Amniotic stem cell (primary cell): ENCODE results near the gene RPRD2.
"Not testable (repeated sequence)": the region's sequence is repeated elsewhere in the genome, so short reads cannot be mapped to it uniquely, and the experiment has no call there.

Source experiments
- DNase-seq: peaks from one replicate; lab custom pipeline; 2025; lab: John Stamatoyannopoulos, UW

Gene RPRD2

GRCh38 chr1:150363426-150364230 is at the start of gene RPRD2:
Gene RPRD2, plus strand, starts transcription at chr1:150364147. Its CDS starts 568 bp downstream, at chr1:150364715.
- DNase-seq: peak; percentile 99

DNA sequence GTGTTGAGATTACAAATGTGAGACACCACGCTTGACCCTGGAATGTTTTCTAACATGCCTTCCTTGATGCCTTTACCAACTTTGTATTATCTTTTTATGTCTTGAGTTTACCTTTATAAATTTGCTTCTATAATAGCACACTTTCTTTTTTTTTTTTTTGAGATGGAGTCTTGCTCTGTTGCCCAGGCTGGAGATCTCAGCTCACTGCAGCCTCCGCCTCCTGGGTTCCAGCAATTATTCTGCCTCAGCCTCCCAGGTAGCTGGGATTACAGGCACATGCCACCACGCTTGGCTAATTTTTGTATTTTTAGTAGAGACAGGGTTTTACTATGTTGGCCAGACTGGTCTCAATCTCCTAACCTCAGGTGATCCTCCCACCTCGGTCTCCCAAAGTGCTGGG is 49.3 kb upstream of the RPRD2 start:
- not testable (repeated sequence) for DNase-seq

DNA sequence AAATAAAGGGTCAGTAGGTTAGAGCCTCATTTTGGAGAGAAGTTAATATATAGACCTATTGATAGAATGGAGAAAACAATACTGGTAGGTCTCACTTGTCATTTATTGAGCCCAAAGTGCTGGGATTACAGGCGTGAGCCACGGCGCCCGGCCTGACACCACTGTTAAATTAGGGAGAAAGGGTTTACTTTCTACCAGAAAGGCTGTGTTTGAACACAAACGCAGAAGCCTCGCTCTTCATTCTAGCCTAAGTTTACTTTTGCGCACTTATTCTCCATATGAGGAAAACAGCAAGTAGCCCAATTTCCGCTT is 43.3 kb upstream of the RPRD2 start:
- DNase-seq: no peak

GRCh38 chr1:150321826-150322166 is 42.2 kb upstream of the RPRD2 start:
- DNase-seq: no peak

GRCh38 chr1:150322310-150322709 is 41.6 kb upstream of the RPRD2 start:
- DNase-seq: no peak

DNA sequence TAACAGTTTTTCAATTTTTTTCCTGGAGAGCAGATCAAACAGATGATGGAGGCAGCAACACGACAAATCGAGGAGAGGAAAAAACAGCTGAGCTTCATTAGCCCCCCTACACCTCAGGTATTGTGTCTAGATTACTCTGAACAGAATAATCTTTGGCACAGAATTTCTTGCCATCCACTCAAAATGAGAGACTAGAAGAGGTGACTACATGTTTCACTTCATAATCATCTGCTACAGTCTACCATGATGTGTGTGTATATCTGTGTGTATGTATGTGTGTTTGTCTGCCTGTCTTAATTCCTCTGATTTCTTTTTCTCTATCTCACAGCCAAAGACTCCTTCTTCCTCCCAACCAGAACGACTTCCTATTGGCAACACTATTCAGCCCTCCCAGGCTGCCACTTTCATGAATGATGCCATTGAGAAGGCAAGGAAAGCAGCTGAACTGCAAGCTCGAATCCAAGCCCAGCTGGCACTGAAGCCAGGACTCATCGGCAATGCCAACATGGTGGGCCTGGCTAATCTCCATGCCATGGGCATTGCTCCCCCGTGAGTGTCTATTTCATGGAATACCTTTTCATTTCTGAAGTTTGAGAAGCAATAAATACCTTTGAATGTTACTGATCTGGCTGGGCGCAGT is 31.2 kb upstream of the RPRD2 start:
- DNase-seq: no peak

GRCh38 chr1:150346316-150346715 is 17.6 kb upstream of the RPRD2 start:
- DNase-seq: no peak

DNA sequence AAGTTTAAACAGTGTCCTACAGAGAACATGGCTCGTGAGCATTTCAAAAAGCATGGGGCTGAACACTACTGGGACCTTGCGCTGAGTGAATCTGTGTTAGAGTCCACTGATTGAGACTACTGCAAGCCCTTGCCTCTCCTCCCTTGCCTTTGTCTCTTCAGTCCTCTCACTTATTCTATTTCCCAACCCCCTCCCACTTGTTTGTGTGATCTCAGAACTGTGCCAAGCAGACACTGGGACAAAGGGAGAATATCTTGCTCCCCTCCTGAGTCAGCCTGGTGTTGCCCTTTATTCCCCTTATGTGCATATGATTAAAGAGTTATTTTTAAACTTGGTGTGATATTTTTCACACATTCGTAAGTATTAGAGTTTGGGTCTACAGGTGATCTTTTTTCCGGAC is 11.1 kb upstream of the RPRD2 start:
- no peak for DNase-seq

GRCh38 chr1:150362721-150363425 is 1.1 kb upstream of the RPRD2 start:
- DNase-seq: no peak

- DNase-seq: peak; percentile 77
Measured at GRCh38 chr1:150364231-150365003, 470 bp downstream of the RPRD2 start.

DNA sequence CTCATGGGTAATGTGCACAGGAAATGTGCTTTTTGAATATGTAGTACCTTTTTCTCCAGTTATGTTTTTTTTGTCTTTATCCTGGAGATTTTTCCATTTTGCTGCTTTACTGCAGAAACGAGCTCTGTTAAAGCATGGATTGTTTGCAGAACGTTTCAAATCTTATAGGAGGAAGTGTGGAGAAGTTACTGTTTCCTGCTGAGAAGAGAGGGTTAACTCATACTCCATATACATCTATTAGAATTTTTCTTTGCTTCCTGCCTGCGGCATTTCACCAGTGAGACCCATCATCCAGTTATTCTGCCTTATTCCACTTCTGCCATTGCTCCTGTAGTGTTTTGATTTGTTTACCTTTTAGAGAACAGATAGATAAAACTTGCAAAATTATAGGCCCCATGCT is 2.0 kb downstream of the RPRD2 start:
- DNase-seq: no peak

GRCh38 chr1:150366416-150367296 is 2.7 kb downstream of the RPRD2 start:
- no peak for DNase-seq

- DNase-seq: no peak
Measured at GRCh38 chr1:150371110-150371509, 7.2 kb downstream of the RPRD2 start.

DNA sequence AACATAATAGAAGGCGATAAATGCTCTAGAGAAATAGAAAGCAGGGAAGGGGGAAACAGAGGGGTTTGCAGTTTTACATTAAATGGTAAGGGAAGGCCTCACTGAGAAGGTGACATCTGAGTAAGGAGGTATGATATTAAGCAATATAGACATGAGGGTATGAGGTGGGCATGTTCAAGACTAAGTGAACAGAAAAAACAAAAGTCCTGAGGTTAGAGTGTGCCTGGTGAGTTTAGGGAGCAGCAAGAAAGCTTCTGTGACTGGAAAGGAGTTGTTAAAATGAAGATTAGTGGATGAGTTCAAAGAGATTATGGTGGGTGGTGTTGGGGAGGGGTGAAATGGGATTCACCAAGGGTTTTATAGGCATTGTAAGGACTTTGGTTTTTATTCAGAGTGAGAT is 8.6 kb downstream of the RPRD2 start:
- DNase-seq: no peak

- no peak for DNase-seq
Measured at GRCh38 chr1:150376110-150376509, 12.2 kb downstream of the RPRD2 start.

- no peak for DNase-seq
Measured at GRCh38 chr1:150383631-150384324, 19.8 kb downstream of the RPRD2 start.

DNA sequence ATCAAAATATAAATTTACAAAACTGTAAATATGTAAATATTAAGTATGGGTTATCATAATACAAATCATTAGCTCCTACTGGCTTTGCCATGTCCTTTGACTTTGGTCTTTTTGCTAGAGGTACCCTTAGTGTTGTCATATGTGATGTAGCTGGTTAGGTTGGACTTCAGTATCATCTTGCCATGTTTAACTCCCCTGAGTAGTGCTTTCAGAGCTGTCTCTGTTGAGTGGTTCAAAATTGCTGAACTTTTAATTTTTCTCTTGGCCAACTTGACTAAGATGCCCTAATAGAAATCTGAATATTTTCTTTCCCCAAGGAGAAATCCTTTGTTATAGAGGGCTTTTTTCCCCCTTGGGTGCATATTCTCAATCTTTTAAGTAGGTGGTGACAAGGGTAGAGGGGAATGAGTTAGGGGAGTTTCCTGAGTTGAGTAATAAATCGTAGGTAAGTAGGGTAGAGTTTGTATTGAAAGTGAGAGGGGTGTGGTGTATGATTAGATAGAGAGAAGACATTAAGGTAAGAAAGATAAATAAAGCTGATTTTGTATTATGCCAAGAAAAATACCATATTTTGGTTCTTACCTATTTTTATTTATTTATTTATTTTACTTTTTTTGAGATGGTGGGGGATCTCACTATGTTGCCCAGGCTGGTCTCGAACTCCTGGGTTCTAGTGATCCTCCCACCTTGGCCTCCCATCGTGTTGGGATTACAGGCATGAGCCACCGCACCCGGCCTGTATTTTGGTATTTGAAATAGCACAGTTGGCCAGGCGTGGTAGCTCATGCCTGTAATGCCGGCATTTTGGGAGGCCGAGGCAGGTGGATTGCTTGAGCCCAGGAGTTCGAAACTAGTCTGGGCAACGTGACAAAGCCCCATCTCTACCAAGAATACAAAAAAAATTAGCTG is 21.8 kb downstream of the RPRD2 start:
- no peak for DNase-seq

GRCh38 chr1:150386592-150386991 is 22.6 kb downstream of the RPRD2 start:
- no peak for DNase-seq

GRCh38 chr1:150387200-150387599 is 23.3 kb downstream of the RPRD2 start:
- no peak for DNase-seq

- no peak for DNase-seq
Measured at GRCh38 chr1:150388241-150388640, 24.3 kb downstream of the RPRD2 start.
